ENCODE measurements around the gene ACTL6A. TPM values are rescaled to one million over a fixed set of nuclear protein-coding genes. Genes with fewer than 3 reads are reported as not detected.

Gene ACTL6A
- total and polyA plus RNA-seq, 8 donors: 14.7 to 63.1 (median 43.5) TPM

- DNase-seq: peak; percentile 67 to 91
- 0 to 1% (median 0%) methylated on average over 10 to 40 of the region's 40 CpGs for WGBS, 5 donors
- TF ChIP-seq CTCF (IDR thresholded peaks at IDR 0.05) (peak in 5 of 7 experiments; percentile 47 to 81 (median 50)), POLR2A (IDR thresholded peaks at IDR 0.05) (no peak)
- Histone ChIP-seq H3K4me1 (peaks cover 5 to 25% (median 18%) of the 10 kb centered on the region in 4 donors), H3K4me3 (peak overlapping the region; percentile 64 to 99 (median 79)), H3K36me3 (no peaks in the 10 kb centered on the region), H3K9me3 (no peaks in the 10 kb centered on the region), H3K27ac (peak overlapping the region; percentile 79 to 92 (median 89)), H3K27me3 (no peaks in the 10 kb centered on the region)
- intact Hi-C loops (cut with DNase I; ENCODE audit: low total_unique reads): no loop called here
Measured at GRCh38 chr3:179563271-179563783, 601 bp downstream of the ACTL6A start.

GRCh38 chr3:179565496-179565895 lies 2.8 kb downstream of the ACTL6A start:
- Histone ChIP-seq H3K27ac (no peak overlapping the region), H3K27me3 (no peaks in the 10 kb centered on the region), H3K4me3 (no peak overlapping the region), H3K4me1 (peaks cover 5 to 25% (median 18%) of the 10 kb centered on the region in 4 donors), H3K36me3 (peaks cover 8 to 12% (median 10%) of the 10 kb centered on the region in 4 donors), H3K9me3 (no peaks in the 10 kb centered on the region)
- 64 to 79% (median 73%) methylated on average over 3 of the region's 3 CpGs for WGBS, 5 donors
- TF ChIP-seq POLR2AphosphoS5 (IDR thresholded peaks at IDR 0.05) (no peak), POLR2A (IDR thresholded peaks at IDR 0.05) (no peak), CTCF (IDR thresholded peaks at IDR 0.05) (no peak), EP300 (IDR thresholded peaks at IDR 0.05) (no peak)
- intact Hi-C loops (cut with DNase I; ENCODE audit: low total_unique reads): no loop called here
- no peak for DNase-seq

- TF ChIP-seq POLR2AphosphoS5 (IDR thresholded peaks at IDR 0.05) (no peak), POLR2A (IDR thresholded peaks at IDR 0.05) (no peak), EP300 (IDR thresholded peaks at IDR 0.05) (no peak), CTCF (IDR thresholded peaks at IDR 0.05) (no peak)
- H3K4me1 ChIP-seq: no peaks in the 10 kb centered on the region
- intact Hi-C loops (cut with DNase I; ENCODE audit: low total_unique reads): no loop called here
- WGBS, 5 donors: 82 to 97% (median 90%) methylated on average over 1 of the region's 1 CpG
- no peaks in the 10 kb centered on the region for H3K27me3 ChIP-seq
- H3K27ac ChIP-seq: no peak overlapping the region
- no peak for DNase-seq
- H3K4me3 ChIP-seq: no peak overlapping the region
- peaks cover 28 to 99% (median 97%) of the 10 kb centered on the region in 4 donors for H3K36me3 ChIP-seq
- H3K9me3 ChIP-seq: no peaks in the 10 kb centered on the region
Measured at GRCh38 chr3:179580992-179581391, 18.3 kb downstream of the ACTL6A start.

- Histone ChIP-seq H3K27ac (no peak overlapping the region), H3K4me1 (no peaks in the 10 kb centered on the region), H3K9me3 (no peaks in the 10 kb centered on the region), H3K27me3 (no peaks in the 10 kb centered on the region), H3K36me3 (peaks cover 49 to 100% (median 100%) of the 10 kb centered on the region in 4 donors), H3K4me3 (no peak overlapping the region)
- no peak for TF ChIP-seq POLR2A (IDR thresholded peaks at IDR 0.05)
- no peak for TF ChIP-seq CTCF (IDR thresholded peaks at IDR 0.05)
- TF ChIP-seq EP300 (IDR thresholded peaks at IDR 0.05): no peak
- TF ChIP-seq POLR2AphosphoS5 (IDR thresholded peaks at IDR 0.05): no peak
- intact Hi-C loops (cut with DNase I; ENCODE audit: low total_unique reads): no loop called here
- DNase-seq: no peak
Measured at GRCh38 chr3:179589143-179589542, 26.4 kb downstream of the ACTL6A start.
